Stimulated activated naive CD8-positive, alpha-beta T cell treated with anti-CD3 and anti-CD28 coated beads, Interleukin-15, amount 100 ng/mL, for 72 hours (primary cell): ENCODE measurements around the gene JAG2.

ENCODE experiments used
- ATAC-seq: fragments of 150-1000 bp; cut with Tn5 transposase; 2 replicates; pipeline ENCODE4 v1.10.0; 2021; ENCODE audit warnings: mild to moderate bottlenecking, moderate library complexity
- DNase-seq, 2 donors: peaks; one replicate each; pipeline ENCODE4 v3.0.0; 2021 to 2022
- H3K27ac Mint-ChIP-seq, 2 donors: one replicate each; pipeline ENCODE4 v1.8.0; 2022; ENCODE audit warnings: mild to moderate bottlenecking in 2 of 2, mixed read lengths in 2 of 2, moderate library complexity in 2 of 2
- H3K27me3 Mint-ChIP-seq: one replicate; pipeline ENCODE4 v1.8.0; 2022; ENCODE audit warnings: mixed read lengths
- H3K4me1 Mint-ChIP-seq: one replicate; pipeline ENCODE4 v1.8.0; 2022; ENCODE audit warnings: mild to moderate bottlenecking, mixed read lengths
- H3K4me3 Mint-ChIP-seq, 2 donors: one replicate each; pipeline ENCODE4 v1.8.0; 2022; ENCODE audit warnings: mild to moderate bottlenecking in 2 of 2, mixed read lengths in 2 of 2, moderate library complexity in 1 of 2
- H3K9me3 Mint-ChIP-seq, 2 donors: one replicate each; pipeline ENCODE4 v1.8.0; 2022; ENCODE audit warnings: mixed read lengths in 2 of 2

Gene JAG2

GRCh38 chr14:105155681-105156413 lies 12.7 kb downstream of the JAG2 start:
- no peak overlapping the region for H3K4me3 Mint-ChIP-seq
- ATAC-seq (no peak), DNase-seq (no peak)
- H3K27ac Mint-ChIP-seq: no peak overlapping the region
- H3K4me1 Mint-ChIP-seq: no peaks in the 10 kb centered on the region
- no peaks in the 10 kb centered on the region for H3K9me3 Mint-ChIP-seq
- no peaks in the 10 kb centered on the region for H3K27me3 Mint-ChIP-seq

GRCh38 chr14:105155071-105155651 lies 13.4 kb downstream of the JAG2 start:
- no peaks in the 10 kb centered on the region for H3K4me1 Mint-ChIP-seq

DNA sequence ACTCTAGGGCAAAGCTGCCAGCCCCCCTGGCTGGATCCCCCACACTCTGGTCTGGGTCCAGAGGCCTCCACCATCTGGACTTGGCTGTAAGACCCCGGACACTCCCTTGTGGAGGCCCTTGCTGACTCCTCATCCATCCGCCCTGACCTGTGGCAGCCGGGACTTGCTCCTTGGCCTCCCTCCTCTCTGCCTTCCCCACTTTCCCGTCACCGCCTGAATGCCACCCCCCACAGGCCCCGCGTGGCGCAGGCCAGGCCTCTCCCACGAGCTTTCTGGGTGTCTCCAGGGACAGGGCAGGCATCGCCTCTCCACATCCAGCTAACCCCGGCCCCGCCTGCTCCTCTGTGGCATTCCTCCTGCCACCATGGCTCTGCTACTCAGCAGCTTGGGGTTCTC lies 14.1 kb downstream of the JAG2 start:
- Mint-ChIP-seq H3K4me3 (no peak overlapping the region), H3K9me3 (no peaks in the 10 kb centered on the region), H3K4me1 (no peaks in the 10 kb centered on the region), H3K27me3 (no peaks in the 10 kb centered on the region), H3K27ac (no peak overlapping the region)
- ATAC-seq: no peak
- DNase-seq: no peak

More at GRCh38 chr14:105155071-105155651, 13.4 kb downstream of the JAG2 start:
- Mint-ChIP-seq H3K9me3 (no peaks in the 10 kb centered on the region), H3K4me3 (no peak overlapping the region), H3K27ac (peak overlapping the region in 1 of 2 donors; percentile 19), H3K27me3 (no peaks in the 10 kb centered on the region)
- no peak for DNase-seq
- no peak for ATAC-seq

DNA sequence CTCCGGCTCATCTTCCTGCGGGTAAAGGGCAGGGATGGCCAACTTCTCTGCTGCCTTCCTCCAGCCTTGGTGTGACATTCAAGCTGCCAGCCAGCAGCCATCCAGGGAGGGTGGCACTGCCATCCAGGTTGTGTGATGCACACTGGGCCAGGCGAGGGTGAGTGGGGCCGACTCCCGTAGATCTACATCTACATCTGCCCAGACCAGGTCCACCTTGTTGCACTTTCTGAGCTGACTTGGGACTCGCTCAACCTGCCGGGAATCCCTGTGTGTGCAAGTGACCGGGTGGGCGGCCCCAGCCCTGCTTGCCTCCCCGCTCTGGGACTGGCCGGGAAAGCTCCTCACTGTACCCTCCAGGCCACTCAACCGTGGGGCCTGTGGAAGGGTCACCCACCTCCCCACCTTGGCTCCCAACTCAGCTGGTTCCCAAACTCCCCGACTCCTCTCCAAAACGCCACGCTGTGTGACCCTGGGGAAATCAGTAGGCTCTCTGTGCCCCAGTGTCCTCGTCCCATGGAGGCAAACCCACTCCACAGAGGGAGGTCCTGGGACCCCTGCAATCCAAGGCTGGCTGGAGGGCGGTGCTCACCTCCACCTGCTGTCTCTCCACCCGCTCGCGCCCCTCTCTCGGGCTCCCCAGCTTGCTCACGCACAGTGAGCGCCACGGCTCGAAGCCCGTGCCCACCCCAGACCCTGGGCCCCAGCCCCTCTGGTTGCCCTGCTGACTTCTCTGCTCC lies 14.7 kb downstream of the JAG2 start:
- Mint-ChIP-seq H3K4me3 (no peak overlapping the region), H3K9me3 (no peaks in the 10 kb centered on the region), H3K27ac (no peak overlapping the region), H3K27me3 (no peaks in the 10 kb centered on the region), H3K4me1 (no peaks in the 10 kb centered on the region)
- no peak for DNase-seq
- no peak for ATAC-seq

GRCh38 chr14:105153331-105153731 lies 15.2 kb downstream of the JAG2 start:
- Mint-ChIP-seq H3K27ac (no peak overlapping the region), H3K4me3 (no peak overlapping the region), H3K4me1 (no peaks in the 10 kb centered on the region), H3K9me3 (no peaks in the 10 kb centered on the region), H3K27me3 (no peaks in the 10 kb centered on the region)
- no peak for ATAC-seq
- DNase-seq: no peak

- Mint-ChIP-seq H3K27me3 (no peaks in the 10 kb centered on the region), H3K4me1 (no peaks in the 10 kb centered on the region), H3K27ac (peak overlapping the region in 1 of 2 donors; percentile 48), H3K9me3 (no peaks in the 10 kb centered on the region), H3K4me3 (no peak overlapping the region)
- no peak for ATAC-seq
- no peak for DNase-seq
Observed at GRCh38 chr14:105152794-105153241, 15.8 kb downstream of the JAG2 start.

DNA sequence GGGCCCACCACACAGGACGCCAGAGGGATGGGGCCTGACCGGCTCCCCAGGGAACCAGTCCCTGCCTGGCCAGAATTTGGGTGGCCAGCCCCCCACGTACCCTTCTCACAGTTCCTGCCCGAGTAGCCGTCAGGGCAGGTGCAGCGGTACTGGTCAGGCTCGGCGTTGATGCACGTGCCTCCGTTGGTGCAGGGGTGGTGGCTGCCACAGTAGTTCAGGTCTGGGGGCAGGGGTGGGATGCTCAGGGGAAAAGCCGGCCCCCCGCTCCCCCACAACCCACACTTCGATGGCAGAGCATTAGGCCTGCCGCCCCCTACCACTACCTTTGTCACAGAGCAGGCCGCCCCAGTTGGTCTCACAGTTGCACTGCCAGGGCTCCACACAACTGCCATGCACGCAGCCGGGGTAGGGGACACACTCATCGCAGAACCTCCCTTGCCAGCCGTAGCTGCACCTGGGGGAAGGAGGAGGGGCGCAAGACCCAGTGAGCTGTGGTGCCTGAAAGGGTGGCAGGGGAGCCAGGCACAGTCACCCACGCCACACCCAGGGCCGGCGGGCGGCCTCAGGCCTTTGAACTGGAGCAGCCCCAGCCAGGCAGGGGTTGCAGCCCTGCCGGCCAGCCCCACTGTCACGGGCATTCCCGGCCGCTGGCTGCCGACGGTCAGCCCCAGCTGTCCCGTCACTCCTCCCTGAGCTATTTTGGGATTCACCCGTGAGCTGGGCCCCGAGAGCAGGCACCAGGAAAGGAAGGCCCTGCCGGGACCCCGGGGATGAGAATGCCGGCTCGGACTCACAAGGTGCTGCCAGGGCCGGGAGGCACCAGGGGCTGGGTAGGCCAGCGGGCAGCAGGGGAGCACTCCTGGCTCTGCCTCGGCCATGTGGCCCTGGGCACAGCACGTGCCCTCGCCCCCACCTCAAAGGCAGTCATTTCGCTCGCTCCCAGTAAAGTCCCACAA lies 16.5 kb downstream of the JAG2 start:
- Mint-ChIP-seq H3K27ac (peak overlapping the region in 1 of 2 donors; percentile 2), H3K9me3 (no peaks in the 10 kb centered on the region), H3K4me1 (no peaks in the 10 kb centered on the region), H3K27me3 (no peaks in the 10 kb centered on the region), H3K4me3 (no peak overlapping the region)
- DNase-seq (peak in 1 of 2 donors; percentile 7), ATAC-seq (no peak)

- no peak for ATAC-seq
Observed at GRCh38 chr14:105151084-105151837, 17.3 kb downstream of the JAG2 start.

DNA sequence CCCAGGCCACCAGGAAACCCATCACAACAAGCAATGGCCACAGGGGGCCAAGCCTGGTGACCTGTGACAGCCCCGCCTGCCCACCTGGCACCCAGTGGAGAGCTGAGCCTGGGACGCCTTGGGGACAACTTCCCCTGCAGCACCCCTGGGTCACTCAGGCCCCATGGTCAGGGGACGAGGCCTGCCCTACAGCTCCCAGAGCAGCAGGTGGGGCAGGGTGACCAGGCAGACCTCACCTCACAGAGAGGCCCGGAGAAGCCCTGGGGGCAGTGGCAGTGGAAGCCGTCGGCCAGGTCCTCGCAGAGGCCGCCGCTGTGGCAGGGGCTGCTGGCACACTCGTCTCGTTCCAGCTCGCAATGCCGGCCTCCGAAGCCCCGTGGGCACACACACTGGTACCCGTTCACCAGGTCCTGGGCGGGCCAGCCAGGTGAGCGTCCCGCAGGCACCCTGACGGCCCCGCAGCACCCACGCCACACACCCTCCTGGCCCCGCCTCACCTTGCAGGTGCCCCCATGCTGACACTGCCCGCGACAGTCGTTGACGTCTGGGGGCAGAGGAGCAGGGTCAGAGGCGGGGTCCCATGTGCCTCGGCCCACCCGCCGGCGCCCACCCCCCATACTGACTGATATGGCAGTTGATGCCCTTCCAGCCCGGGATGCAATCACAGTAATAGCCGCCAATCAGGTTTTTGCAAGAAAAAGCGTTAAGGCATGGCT lies 18.1 kb downstream of the JAG2 start:
- H3K9me3 Mint-ChIP-seq: no peaks in the 10 kb centered on the region
- peak in 1 of 2 donors; percentile 7 for DNase-seq
- no peaks in the 10 kb centered on the region for H3K4me1 Mint-ChIP-seq

More at GRCh38 chr14:105151084-105151837, 17.3 kb downstream of the JAG2 start:
- Mint-ChIP-seq H3K4me1 (no peaks in the 10 kb centered on the region), H3K27me3 (no peaks in the 10 kb centered on the region), H3K9me3 (no peaks in the 10 kb centered on the region), H3K4me3 (no peak overlapping the region), H3K27ac (no peak overlapping the region)
- DNase-seq: no peak

GRCh38 chr14:105150026-105150367 lies 18.6 kb downstream of the JAG2 start:
- Mint-ChIP-seq H3K4me3 (no peak overlapping the region), H3K27ac (no peak overlapping the region), H3K4me1 (no peaks in the 10 kb centered on the region), H3K9me3 (no peaks in the 10 kb centered on the region), H3K27me3 (no peaks in the 10 kb centered on the region)
- DNase-seq: no peak
- ATAC-seq: no peak

More for the DNA sequence above, 18.1 kb downstream of the JAG2 start:
- H3K27me3 Mint-ChIP-seq: no peaks in the 10 kb centered on the region
- H3K27ac Mint-ChIP-seq: no peak overlapping the region
- no peak for ATAC-seq
- no peak overlapping the region for H3K4me3 Mint-ChIP-seq

DNA sequence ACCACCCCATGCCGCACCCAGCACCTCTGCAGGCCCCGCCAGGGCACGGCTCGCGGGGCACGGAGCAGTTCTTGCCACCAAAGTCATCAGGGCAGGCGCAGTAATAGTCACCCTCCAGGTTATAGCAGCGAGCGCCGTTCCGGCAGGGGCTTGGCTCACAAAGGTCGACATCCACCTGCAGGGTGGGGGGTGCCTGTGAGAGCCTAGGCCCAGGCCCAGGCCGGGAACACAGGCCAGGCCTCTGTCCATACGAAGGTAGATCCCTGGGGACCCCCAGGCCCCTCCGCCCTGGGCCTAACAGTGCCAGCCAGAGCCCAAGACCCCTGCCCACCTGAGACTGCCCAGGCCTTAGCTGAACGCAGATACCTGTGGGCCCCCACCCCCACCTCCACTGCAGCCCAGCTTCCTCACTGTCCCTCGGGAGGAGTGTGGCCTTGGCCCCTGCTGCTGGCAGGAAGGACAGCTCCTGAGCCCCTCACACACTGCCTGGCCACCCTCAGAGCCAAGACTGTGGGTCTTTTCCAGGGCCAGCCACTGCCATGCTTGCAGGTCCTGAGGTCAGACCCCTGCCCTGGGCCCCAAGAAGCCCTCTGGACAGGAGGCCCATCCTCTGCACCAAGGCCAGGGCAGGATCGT lies 19.3 kb downstream of the JAG2 start:
- no peaks in the 10 kb centered on the region for H3K4me1 Mint-ChIP-seq
- ATAC-seq: no peak
- H3K4me3 Mint-ChIP-seq: no peak overlapping the region
- peak in 1 of 2 donors; percentile 8 for DNase-seq
- peak overlapping the region in 1 of 2 donors; percentile 63 for H3K27ac Mint-ChIP-seq
- no peaks in the 10 kb centered on the region for H3K27me3 Mint-ChIP-seq
- no peaks in the 10 kb centered on the region for H3K9me3 Mint-ChIP-seq

- H3K4me1 Mint-ChIP-seq: no peaks in the 10 kb centered on the region
Observed at GRCh38 chr14:105148604-105149145, 19.9 kb downstream of the JAG2 start.

More at GRCh38 chr14:105148604-105149145, 19.9 kb downstream of the JAG2 start:
- no peak overlapping the region for H3K4me3 Mint-ChIP-seq
- no peak for ATAC-seq
- no peaks in the 10 kb centered on the region for H3K9me3 Mint-ChIP-seq
- H3K27ac Mint-ChIP-seq: no peak overlapping the region
- peak in 1 of 2 donors; percentile 6 for DNase-seq
- H3K27me3 Mint-ChIP-seq: no peaks in the 10 kb centered on the region
